ENCODE data around the gene DEAF1.
A peak's percentile ranks its signal among the peaks of the same experiment; 100 is the strongest.

Gene DEAF1

DNA sequence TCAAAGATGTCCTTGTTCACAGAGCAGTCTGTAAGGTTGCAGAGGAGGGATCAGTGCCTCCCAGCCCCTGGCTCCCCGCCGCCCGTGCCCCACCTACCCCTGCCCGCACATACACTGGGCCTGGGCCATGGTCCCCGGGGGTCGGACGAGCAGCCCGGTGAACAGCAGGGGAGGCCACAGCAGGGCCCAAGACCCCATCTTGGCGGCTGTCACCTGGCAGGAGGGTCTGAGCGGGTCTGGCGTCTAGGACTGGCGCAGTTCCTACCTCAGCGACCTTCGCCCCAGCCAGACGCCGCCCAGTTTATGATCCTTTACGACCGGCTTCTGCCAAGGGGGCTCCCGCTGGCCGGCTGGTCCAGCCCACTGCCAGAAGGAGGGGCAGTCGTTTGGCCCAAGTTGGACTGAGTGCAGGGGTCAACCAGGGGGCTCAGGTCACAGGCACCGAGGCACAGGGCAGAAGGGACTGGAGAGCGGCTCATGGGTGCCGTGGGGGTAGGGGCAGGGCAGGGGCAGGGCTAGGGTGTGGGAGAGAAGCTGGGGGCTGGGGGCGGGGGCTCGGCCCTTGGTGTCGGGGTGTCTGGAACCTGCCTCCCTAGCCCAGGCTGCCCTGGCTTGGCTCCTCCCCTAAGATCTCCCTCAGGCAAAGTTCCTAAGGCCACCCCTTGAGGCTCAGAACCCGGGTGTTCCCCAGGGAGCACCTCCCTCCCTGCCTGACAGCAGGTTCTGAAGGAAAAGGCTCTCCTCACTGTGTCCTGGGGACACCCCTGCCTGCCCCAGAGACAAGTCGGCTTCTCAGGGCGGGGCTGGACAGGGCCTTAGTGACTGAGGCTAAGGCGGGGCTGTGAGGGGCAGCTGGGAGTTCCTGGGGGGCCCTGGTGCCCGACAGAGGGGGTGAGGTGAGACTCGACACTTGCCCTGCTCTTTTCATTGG lies 70.1 kb downstream of the DEAF1 start, which contains the start of gene CDHR5:
TSS of gene CDHR5 (minus strand) at position 251 of the 931 bp plus-strand sequence. CDS start at position 198, 53 bp downstream.
- no peak within 1 kb of the TSS for H2AK5ac ChIP-seq (ENCODE audit: low read length, severe bottlenecking)
- H3K27ac ChIP-seq (ENCODE audit: low read length, poor library complexity, severe bottlenecking), result no peak within 1 kb of the TSS
- H3K27me3 ChIP-seq (ENCODE audit: control insufficient read depth in 1 of 2, insufficient read depth in 1 of 2, low read length in 2 of 2), result peaks cover 18% of the 10 kb centered on the region in 2 experiments
- no peak within 1 kb of the TSS for H3K4me2 ChIP-seq (ENCODE audit: low read length, poor library complexity, severe bottlenecking)
- no peak within 1 kb of the TSS for H3K4ac ChIP-seq (ENCODE audit: low read depth in 1 of 2, low read length in 2 of 2)
- peaks cover 2% of the 10 kb centered on the region for H3K79me1 ChIP-seq (replicated peaks; ENCODE audit: low read length, poor library complexity, severe bottlenecking)
- no peak within 1 kb of the TSS for H4K8ac ChIP-seq (ENCODE audit: low read length)
- no peak within 1 kb of the TSS for H3K18ac ChIP-seq (ENCODE audit: low read depth in 1 of 2, low read length in 2 of 2)
- no peak within 1 kb of the TSS for H3K9ac ChIP-seq (ENCODE audit: low read length)
- no peak within 1 kb of the TSS for H3K14ac ChIP-seq (ENCODE audit: low read length in 2 of 2)
- peak within 1 kb of the TSS; percentile 20 for H4K91ac ChIP-seq (ENCODE audit: low read length)
- 78% methylated on average over 33 of the region's 33 CpGs for WGBS
- peaks cover 0 to 49% of the 10 kb centered on the region in 2 experiments for H3K36me3 ChIP-seq (ENCODE audit: control insufficient read depth in 1 of 2, insufficient read depth in 2 of 2, low read depth in 1 of 2, low read length in 2 of 2)
- no peak for DNase-seq
- peaks cover 27% of the 10 kb centered on the region for H3K4me1 ChIP-seq (ENCODE audit: control insufficient read depth, insufficient read depth, low read depth, low read length)
- H2BK5ac ChIP-seq (ENCODE audit: low read depth, low read length, poor library complexity, severe bottlenecking), result no peak within 1 kb of the TSS
- no peak within 1 kb of the TSS for H2BK120ac ChIP-seq (ENCODE audit: low read depth, low read length)
- H3K23ac ChIP-seq (ENCODE audit: low read length in 2 of 2), result no peak within 1 kb of the TSS
- H2BK12ac ChIP-seq (ENCODE audit: low read length in 2 of 2), result no peak within 1 kb of the TSS
- no peak within 1 kb of the TSS for H2AFZ ChIP-seq (ENCODE audit: low read depth, low read length)
- H3K4me3 ChIP-seq (ENCODE audit: insufficient read depth in 1 of 2, low read depth in 1 of 2, low read length in 2 of 2), result no peak within 1 kb of the TSS
- H3K9me3 ChIP-seq (ENCODE audit: control insufficient read depth, low read length), result no peaks in the 10 kb centered on the region
- H2BK15ac ChIP-seq (ENCODE audit: low read depth, poor library complexity, severe bottlenecking), result no peak within 1 kb of the TSS

DNA sequence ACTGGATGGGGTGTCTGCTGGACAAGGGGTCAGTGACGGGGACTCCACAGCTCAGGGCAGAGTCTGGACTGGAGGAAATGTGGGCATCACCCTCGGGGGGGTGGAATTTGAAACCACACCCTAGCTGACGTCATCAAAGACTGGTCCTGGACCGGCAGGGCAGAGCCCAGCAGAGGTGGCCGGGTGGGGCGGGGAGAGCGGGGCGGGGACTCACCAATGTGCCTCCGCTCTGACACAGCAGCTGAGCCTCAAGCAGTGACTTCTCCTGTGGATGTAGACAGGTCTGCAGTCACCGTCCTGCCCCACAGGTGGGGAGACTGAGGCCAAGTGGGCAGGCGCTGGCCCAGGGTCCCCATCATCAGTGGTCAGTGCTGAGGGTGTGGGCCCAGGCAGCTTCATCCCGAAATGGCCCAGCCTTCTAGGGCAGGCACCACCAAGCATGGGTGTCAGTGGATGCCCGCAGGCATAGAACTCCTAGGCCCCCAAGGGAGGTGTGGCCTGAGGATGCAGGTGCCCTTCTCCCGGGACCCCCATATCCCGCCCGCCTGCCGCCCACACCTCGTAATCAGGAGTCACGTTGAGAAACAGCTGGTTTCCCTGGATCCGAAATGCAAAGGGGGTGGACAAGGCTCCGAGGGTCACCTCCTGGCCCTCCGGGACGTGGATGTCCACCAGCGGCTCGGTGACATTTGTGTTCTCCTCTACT lies 70.9 kb downstream of the DEAF1 start:
- H3K4me3 ChIP-seq (ENCODE audit: insufficient read depth in 1 of 2, low read depth in 1 of 2, low read length in 2 of 2), result no peak overlapping the region
- no peak overlapping the region for H3K4ac ChIP-seq (ENCODE audit: low read depth in 1 of 2, low read length in 2 of 2)
- 91% methylated on average over 25 of the region's 25 CpGs for WGBS
- H2BK15ac ChIP-seq (ENCODE audit: low read depth, poor library complexity, severe bottlenecking), result no peak overlapping the region
- H2BK120ac ChIP-seq (ENCODE audit: low read depth, low read length), result no peak overlapping the region
- no peak overlapping the region for H2AK5ac ChIP-seq (ENCODE audit: low read length, severe bottlenecking)
- H3K14ac ChIP-seq (ENCODE audit: low read length in 2 of 2), result no peak overlapping the region
- no peak for DNase-seq
- no peak overlapping the region for H3K9ac ChIP-seq (ENCODE audit: low read length)
- H3K27me3 ChIP-seq (ENCODE audit: control insufficient read depth in 1 of 2, insufficient read depth in 1 of 2, low read length in 2 of 2), result peaks cover 18% of the 10 kb centered on the region in 2 experiments
- no peak overlapping the region for H2BK12ac ChIP-seq (ENCODE audit: low read length in 2 of 2)
- peaks cover 25% of the 10 kb centered on the region for H3K4me1 ChIP-seq (ENCODE audit: control insufficient read depth, insufficient read depth, low read depth, low read length)
- H2AFZ ChIP-seq (ENCODE audit: low read depth, low read length), result no peak overlapping the region
- H3K9me3 ChIP-seq (ENCODE audit: control insufficient read depth, low read length), result no peaks in the 10 kb centered on the region
- H4K91ac ChIP-seq (ENCODE audit: low read length), result no peak overlapping the region
- peaks cover 0 to 58% of the 10 kb centered on the region in 2 experiments for H3K36me3 ChIP-seq (ENCODE audit: control insufficient read depth in 1 of 2, insufficient read depth in 2 of 2, low read depth in 1 of 2, low read length in 2 of 2)
- peaks cover 7% of the 10 kb centered on the region for H3K79me1 ChIP-seq (replicated peaks; ENCODE audit: low read length, poor library complexity, severe bottlenecking)
- H3K4me2 ChIP-seq (ENCODE audit: low read length, poor library complexity, severe bottlenecking), result no peak overlapping the region
- H3K18ac ChIP-seq (ENCODE audit: low read depth in 1 of 2, low read length in 2 of 2), result no peak overlapping the region
- H3K27ac ChIP-seq (ENCODE audit: low read length, poor library complexity, severe bottlenecking), result no peak overlapping the region
- H4K8ac ChIP-seq (ENCODE audit: low read length), result no peak overlapping the region
- H3K23ac ChIP-seq (ENCODE audit: low read length in 2 of 2), result no peak overlapping the region
- no peak overlapping the region for H2BK5ac ChIP-seq (ENCODE audit: low read depth, low read length, poor library complexity, severe bottlenecking)

DNA sequence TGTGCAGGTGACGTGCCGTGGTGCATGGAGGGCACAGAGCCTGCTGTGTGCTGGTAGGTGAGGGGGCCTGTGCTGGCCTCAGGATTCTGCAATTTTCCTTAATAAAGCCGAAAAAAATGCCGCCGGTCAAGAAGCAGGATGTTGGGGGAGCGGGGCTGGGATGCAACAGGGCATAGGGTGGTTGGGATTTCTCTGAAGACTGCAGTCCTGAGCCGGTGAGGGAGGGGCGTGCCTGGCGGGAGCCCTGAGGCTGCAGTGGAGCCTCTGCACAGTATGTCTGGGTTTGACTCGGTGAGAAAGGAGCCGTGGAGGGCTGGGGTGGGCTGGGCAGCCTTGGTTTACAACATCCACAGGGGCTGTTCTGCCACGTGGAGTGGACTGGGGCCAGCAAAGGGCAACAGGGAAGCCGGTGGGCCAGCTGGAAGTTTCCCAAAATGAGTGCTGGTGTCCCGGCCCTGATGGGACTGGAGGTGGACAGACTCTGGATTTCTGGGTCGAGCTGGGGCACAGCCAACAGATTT lies 71.6 kb downstream of the DEAF1 start:
- H3K4me1 ChIP-seq (ENCODE audit: control insufficient read depth, insufficient read depth, low read depth, low read length), result peaks cover 22% of the 10 kb centered on the region
- H2AK5ac ChIP-seq (ENCODE audit: low read length, severe bottlenecking), result no peak overlapping the region
- no peak overlapping the region for H3K4me2 ChIP-seq (ENCODE audit: low read length, poor library complexity, severe bottlenecking)
- H3K36me3 ChIP-seq (ENCODE audit: control insufficient read depth in 1 of 2, insufficient read depth in 2 of 2, low read depth in 1 of 2, low read length in 2 of 2), result peaks cover 3 to 65% of the 10 kb centered on the region in 2 experiments
- H3K14ac ChIP-seq (ENCODE audit: low read length in 2 of 2), result no peak overlapping the region
- H2BK12ac ChIP-seq (ENCODE audit: low read length in 2 of 2), result no peak overlapping the region
- H3K79me1 ChIP-seq (replicated peaks; ENCODE audit: low read length, poor library complexity, severe bottlenecking), result peaks cover 9% of the 10 kb centered on the region
- no peak overlapping the region for H4K91ac ChIP-seq (ENCODE audit: low read length)
- no peak overlapping the region for H2BK120ac ChIP-seq (ENCODE audit: low read depth, low read length)
- no peak overlapping the region for H3K27ac ChIP-seq (ENCODE audit: low read length, poor library complexity, severe bottlenecking)
- no peak overlapping the region for H3K18ac ChIP-seq (ENCODE audit: low read depth in 1 of 2, low read length in 2 of 2)
- 85% methylated on average over 15 of the region's 15 CpGs for WGBS
- no peak overlapping the region for H4K8ac ChIP-seq (ENCODE audit: low read length)
- no peak overlapping the region for H3K23ac ChIP-seq (ENCODE audit: low read length in 2 of 2)
- no peaks in the 10 kb centered on the region for H3K9me3 ChIP-seq (ENCODE audit: control insufficient read depth, low read length)
- H3K4me3 ChIP-seq (ENCODE audit: insufficient read depth in 1 of 2, low read depth in 1 of 2, low read length in 2 of 2), result no peak overlapping the region
- H3K4ac ChIP-seq (ENCODE audit: low read depth in 1 of 2, low read length in 2 of 2), result no peak overlapping the region
- H2BK5ac ChIP-seq (ENCODE audit: low read depth, low read length, poor library complexity, severe bottlenecking), result no peak overlapping the region
- H2BK15ac ChIP-seq (ENCODE audit: low read depth, poor library complexity, severe bottlenecking), result no peak overlapping the region
- no peak overlapping the region for H2AFZ ChIP-seq (ENCODE audit: low read depth, low read length)
- H3K9ac ChIP-seq (ENCODE audit: low read length), result no peak overlapping the region
- peaks cover 18% of the 10 kb centered on the region in 2 experiments for H3K27me3 ChIP-seq (ENCODE audit: control insufficient read depth in 1 of 2, insufficient read depth in 1 of 2, low read length in 2 of 2)
- no peak for DNase-seq

DNA sequence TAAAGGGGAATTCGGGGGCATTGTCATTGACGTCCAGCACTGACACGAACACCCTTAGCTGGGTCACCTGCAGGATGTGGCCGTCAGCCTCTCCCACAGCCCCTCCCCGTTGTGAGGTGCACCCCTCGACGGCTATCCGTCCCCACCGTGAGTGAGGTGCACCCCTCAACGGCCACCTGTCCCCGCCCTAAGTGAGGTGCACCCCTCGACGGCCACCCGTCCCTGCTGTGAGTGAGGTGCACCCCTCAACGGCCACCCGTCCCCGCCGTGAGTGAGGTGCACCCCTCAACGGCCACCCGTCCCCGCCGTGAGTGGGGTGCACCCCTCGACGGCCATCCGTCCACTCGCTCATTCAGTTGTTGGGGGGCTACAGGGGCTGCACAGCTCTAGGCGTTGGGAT lies 73.2 kb downstream of the DEAF1 start:
- Histone ChIP-seq H3K9me3 (ENCODE audit: control insufficient read depth, low read length) (no peaks in the 10 kb centered on the region), H3K4ac (ENCODE audit: low read depth in 1 of 2, low read length in 2 of 2) (no peak overlapping the region), H3K4me2 (ENCODE audit: low read length, poor library complexity, severe bottlenecking) (no peak overlapping the region), H3K18ac (ENCODE audit: low read depth in 1 of 2, low read length in 2 of 2) (no peak overlapping the region), H3K79me1 (replicated peaks; ENCODE audit: low read length, poor library complexity, severe bottlenecking) (peaks cover 20% of the 10 kb centered on the region), H4K91ac (ENCODE audit: low read length) (no peak overlapping the region), H2BK5ac (ENCODE audit: low read depth, low read length, poor library complexity, severe bottlenecking) (no peak overlapping the region), H4K8ac (ENCODE audit: low read length) (no peak overlapping the region), H3K27ac (ENCODE audit: low read length, poor library complexity, severe bottlenecking) (no peak overlapping the region), H3K9ac (ENCODE audit: low read length) (no peak overlapping the region), H3K36me3 (ENCODE audit: control insufficient read depth in 1 of 2, insufficient read depth in 2 of 2, low read depth in 1 of 2, low read length in 2 of 2) (peaks cover 8 to 80% of the 10 kb centered on the region in 2 experiments), H3K4me1 (ENCODE audit: control insufficient read depth, insufficient read depth, low read depth, low read length) (peaks cover 17% of the 10 kb centered on the region), H2BK15ac (ENCODE audit: low read depth, poor library complexity, severe bottlenecking) (no peak overlapping the region), H3K23ac (ENCODE audit: low read length in 2 of 2) (no peak overlapping the region), H2AFZ (ENCODE audit: low read depth, low read length) (no peak overlapping the region), H3K27me3 (ENCODE audit: control insufficient read depth in 1 of 2, insufficient read depth in 1 of 2, low read length in 2 of 2) (peaks cover 11 to 18% of the 10 kb centered on the region in 2 experiments), H3K14ac (ENCODE audit: low read length in 2 of 2) (no peak overlapping the region), H2AK5ac (ENCODE audit: low read length, severe bottlenecking) (no peak overlapping the region), H3K4me3 (ENCODE audit: insufficient read depth in 1 of 2, low read depth in 1 of 2, low read length in 2 of 2) (no peak overlapping the region), H2BK12ac (ENCODE audit: low read length in 2 of 2) (no peak overlapping the region), H2BK120ac (ENCODE audit: low read depth, low read length) (no peak overlapping the region)
- 95% methylated on average over 27 of the region's 27 CpGs for WGBS
- no peak for DNase-seq
